HuH-7.5 (cell line): Measurements from ENCODE around the gene WBP2.

ENCODE experiments used
- DNase-seq: peaks from one replicate; pipeline ENCODE4 v3.0.0; 2011; ENCODE audit warnings: low spot score

The WBP2 gene

DNA sequence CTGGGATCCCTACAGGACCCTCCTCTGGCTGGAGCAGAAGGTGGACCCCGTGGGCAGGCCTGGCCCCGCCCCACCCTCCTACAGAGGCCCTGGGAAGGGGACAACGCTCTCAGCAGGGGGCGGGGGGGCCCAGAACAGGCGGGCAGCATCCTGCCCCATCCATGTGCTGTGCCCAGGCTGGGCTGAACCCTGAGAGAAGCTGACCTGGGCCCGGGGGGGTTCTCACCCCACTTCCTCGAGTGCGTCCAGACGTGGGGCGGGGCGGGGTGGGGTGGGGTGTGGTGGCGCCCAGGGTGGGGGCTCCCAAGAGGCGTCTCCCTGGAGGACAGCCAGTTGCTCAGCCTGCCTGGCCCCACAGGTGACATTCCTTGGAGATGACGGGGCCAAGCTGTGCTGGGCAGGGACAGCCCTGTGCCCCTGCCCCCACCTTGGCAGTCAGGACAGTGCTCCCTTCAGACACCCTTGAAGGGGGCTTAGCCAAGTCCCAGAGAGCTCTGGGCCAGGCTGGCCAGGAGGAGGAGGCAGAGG is 10.5 kb downstream of the WBP2 start:
- no peak for DNase-seq

DNA sequence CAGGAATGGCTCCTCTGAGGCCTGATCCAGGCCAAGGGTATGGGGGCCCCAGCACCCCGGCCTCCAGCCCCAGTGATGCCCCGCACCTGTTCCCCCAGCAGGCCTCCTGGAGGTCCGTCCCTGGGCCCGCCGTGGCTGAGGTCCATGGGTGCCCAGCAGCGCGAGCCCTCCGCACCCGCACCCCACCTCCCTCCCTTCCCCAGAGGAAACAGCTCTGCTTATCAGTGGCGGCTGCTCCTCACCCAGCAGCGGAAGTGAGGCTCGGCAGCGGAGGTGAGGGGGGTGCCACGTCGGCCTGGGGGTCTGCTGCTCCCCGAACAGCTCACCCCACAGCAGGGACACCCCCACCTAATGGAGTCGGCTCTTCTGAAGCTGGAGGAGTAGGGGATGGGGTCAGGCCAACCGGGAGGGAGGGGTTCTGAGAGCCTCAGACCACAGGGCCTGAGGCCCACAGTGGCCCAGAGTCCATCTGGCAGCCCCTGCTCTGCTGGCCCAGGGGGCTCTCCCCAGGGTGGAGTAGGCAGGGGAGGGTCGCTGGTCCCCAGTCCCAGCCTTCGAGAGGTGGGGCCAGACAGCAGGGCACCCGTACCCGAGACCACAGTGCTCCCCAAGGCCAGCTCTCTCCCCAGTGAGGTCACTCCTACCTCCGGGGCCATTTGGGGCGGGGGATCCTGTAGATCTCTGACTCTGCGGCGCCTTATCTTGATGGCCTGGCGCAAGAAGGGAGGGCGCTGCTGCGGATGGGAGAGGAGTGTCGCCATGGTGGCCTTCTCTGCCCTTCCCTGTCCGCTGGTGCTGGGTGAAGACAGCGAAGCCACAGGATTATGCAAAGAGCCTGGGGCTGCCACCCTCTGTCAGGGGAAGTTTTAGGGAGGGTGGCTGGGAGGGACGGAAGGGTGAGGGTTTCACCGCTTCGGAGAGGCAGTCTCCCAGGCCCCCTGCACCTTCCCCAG is 11.3 kb downstream of the WBP2 start, which contains the start of gene UNC13D:
UNC13D (minus strand) TSS at position 828 of the 953 bp plus-strand sequence; CDS start at position 761, 67 bp downstream.
- no peak for DNase-seq

DNA sequence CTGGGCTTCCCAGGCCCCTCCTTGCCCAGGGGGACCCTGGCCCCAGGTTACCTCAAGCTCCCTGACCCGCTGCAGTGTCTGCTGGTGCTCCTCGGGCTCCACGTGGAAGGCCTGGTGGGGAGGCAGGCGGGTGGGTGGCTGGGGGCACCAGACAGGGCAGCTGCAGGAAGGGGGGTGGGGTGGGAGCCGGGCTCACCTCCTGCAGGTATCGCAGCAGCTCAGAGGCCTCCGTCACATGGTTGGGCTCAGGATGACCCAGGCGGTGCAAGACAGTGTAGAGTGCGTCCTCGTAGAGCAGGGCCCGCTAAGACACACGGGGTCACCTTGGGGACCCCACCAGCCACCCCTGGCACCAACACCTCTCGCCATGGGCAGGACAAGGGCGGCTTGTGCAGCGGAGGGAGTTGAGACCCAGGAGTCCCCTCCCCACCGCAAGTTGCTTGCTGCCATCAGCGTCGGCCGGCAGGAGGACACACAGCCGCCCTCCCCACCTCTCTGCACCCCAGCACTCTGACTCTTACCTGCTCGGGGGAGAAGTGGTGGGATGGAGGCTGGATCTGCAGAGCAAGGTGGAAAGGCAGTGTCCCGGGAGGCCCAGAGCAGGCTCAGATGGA is 12.1 kb downstream of the WBP2 start:
- no peak for DNase-seq

DNA sequence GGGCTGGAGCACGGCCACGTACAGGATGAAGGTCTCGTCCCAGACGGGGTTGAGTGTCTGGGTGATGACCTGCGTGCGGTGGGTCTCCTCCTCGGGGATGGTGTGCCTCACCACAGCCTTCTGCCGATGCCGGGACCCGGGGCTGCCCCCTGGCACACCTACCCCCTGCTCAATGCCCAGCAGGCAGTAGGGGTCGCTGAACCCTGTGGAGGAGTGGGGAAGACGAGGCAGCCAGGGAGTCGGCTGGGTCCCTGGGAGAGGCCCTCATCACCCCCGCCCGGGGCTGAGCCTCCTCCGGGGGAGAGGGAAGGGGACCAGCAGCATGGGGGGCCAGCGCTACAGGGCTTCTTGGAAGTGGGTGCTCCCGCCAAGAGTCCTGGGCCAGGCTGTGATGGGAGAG is 12.7 kb downstream of the WBP2 start:
- no peak for DNase-seq

DNA sequence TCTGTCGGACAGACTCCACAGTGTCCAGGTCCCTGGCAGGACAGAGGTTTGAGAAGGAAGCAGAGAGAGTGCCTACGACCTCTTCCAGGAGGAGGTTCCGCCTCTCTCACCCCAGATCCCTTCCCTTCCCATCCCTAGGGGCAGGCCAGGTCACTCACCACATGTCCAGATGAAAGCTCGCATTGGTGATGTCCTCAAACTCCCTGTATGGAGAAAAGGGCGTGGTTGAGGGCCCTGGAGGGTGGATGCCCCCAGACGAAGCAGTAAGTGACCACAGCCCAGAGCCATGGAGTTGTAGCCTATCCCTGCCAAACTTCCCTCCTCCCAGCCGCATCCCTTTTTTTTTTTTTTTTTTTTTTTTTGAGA is 14.4 kb downstream of the WBP2 start:
- DNase-seq, result no peak

DNA sequence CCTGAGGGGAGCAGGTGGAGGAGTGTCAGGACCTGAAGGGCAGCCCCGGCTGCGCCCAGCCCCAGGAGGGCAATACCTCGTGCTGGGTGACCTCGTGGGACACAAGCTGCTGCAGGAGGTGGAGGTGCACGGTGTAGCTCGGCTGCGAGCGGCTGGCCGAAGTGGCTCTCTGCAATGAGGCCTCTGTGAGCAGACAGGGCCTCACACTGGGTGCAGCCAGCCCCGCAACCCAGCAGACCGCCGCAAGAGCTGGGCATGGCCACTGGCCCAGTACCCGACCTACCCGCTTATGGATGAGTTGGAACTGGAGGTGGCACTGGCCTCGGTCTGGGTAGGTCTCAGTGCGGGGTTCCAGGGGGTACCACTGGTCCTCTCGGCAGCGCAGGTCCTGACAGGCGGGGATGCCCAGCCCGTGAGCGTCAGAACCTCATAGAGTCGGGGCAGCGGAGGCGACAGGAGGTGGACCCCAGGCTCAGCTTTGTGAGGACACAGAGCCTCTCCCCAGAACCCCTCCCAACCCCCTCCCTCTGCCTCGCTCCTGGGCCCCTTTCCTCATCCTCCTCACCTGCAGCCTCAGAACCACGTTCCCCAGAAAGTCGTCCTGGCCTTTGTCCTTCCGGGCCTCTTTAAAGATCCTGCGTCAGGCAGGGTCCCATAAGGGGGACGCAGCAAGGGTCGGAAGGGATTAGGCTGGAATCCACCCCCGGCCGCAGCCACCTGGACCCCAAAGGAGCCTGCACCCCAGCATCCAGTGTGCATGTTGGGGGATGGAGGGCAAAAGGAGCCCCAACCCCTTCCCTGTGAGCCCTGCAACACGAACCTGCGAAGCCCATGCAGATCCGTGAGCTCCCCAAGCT is 15.0 kb downstream of the WBP2 start:
- DNase-seq, result no peak

DNA sequence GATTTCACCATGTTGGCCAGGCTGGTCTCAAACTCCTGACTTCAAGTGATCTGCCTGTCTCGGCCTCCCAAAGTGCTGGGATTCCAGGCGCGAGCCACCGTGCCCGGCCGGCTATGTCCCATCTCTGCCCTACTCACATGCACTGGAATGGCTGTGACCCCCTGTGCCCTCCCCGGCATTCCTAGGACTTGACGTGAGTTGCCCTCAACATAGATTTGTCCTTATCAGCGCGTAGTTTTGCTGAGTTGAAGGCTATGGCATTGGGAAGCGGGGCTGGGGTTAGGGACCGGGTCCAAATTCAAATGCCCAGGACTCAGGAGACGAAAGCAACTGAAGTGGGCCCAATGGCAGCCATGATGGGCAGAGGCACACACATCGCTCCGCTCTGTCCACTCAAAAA is 16.7 kb downstream of the WBP2 start:
- DNase-seq, result no peak

DNA sequence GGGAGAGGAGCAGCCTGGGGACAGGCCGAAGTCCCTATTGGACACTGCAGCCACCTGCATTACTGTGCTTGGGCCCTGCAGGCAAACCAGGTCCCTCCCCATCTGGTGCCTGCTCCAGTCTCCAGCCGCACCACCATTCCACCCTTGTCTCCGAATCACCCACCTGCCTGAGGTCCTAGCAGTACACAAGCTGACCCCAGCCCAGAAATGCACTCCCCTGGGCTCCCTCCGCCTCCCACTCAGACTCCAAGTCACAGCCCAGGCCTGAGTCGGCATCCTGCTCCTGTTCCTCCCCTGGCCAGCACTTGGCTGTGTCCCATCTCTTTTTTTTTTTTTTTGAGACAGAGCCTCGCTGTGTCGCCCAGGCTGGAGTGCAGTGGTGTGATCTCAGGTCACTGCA is 17.2 kb downstream of the WBP2 start:
- no peak for DNase-seq

DNA sequence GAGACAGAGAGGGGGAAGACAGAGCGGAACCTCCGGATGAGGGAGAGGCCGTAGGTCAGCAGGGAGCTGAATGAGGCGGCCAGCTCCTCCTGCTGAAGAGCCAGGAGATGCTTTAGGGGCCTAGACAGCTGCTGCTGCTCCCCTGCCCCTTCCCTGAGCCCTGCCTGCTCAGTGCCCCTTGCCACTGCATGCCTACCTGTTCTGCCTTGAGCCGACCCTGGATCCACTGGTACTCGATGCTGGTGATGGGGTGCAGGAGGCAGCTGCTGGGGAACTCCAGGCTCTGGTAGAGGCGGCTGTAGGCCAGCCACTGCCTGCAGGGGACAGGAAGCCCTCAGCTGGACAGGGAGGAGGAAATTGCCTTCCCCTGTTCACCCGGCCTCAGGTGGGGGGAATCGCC is 18.5 kb downstream of the WBP2 start:
- DNase-seq, result no peak

DNA sequence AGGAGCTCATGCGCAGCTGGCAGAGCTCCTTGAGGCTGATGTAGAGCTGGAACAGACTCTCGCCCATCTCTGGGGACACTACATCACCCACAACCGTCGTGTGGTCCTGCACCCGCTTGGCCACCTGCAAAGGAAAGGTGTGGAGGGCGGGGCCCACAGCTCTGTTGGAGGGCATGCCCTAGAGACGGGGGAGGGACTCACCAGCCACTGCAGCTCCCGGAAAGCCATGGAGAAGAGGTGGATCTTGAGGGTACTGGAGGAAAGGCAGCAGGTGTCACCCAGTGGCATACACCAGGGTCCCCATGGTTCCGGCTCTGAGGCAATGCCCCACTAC is 19.5 kb downstream of the WBP2 start:
- no peak for DNase-seq

DNA sequence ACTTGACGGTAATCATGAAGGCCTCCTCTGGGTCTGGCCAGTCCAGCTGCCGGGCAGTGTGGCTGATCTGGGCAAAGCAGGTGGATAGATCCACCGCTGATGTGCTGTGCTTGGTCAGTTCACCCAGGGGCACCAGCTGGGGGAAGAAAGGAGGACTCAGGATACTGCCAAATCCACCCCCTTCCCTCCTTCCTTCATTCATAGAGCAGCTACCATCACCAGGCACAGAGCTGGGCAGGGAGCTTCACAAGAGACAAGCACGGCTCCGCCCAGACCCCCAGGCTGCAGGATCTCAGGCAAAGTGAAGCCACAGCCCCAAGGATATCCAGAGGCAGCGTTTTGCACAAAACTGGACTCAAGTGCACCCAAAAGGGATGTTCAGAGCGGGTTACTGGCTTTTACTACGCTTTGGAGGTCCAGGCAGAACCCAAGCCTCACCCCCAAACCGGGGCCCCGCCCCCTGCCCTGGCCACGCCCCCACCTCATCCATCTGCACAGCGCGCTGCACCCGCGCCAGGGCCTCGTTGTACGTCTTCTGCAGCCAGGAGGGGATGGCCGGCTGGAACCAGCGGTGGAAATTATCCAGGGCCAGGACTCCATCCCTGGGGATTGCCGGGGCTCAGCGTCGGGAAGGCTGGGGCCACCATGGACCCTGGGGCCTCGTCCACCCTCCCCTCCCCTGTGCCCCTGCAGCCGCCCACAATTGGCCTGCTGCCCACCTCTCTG is 20.0 kb downstream of the WBP2 start:
- no peak for DNase-seq

DNA sequence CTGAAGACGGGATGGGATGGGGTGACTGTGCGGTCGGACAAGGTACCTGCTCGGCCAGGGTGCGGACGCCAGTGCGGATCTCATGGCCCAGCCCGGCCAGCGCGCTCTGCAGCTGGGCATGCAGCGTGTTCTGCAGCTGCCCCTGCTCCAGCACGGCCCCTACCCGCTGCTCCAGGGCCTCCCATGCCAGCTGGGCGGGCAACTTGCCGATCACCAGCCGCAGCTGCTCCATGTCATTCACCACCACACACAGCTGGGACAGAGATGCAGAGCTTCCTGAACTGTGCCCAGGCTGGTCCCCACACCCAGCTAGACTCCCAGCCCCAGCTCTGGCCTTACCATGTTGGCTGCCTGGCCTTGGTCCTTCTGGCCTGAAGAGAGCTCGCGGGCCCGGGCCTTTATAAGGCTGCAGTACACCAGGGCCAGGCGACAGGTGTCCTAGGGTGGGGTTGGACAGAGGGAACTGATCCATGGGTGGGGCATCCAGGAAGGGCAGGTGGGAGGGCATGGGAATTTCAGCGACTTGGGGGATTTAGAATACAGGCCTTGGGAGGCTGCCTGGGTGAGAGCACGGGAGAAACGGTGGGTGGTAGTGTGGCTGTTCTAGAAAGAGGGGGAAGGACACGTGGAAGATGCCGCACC is 20.7 kb downstream of the WBP2 start:
- DNase-seq, result no peak

DNA sequence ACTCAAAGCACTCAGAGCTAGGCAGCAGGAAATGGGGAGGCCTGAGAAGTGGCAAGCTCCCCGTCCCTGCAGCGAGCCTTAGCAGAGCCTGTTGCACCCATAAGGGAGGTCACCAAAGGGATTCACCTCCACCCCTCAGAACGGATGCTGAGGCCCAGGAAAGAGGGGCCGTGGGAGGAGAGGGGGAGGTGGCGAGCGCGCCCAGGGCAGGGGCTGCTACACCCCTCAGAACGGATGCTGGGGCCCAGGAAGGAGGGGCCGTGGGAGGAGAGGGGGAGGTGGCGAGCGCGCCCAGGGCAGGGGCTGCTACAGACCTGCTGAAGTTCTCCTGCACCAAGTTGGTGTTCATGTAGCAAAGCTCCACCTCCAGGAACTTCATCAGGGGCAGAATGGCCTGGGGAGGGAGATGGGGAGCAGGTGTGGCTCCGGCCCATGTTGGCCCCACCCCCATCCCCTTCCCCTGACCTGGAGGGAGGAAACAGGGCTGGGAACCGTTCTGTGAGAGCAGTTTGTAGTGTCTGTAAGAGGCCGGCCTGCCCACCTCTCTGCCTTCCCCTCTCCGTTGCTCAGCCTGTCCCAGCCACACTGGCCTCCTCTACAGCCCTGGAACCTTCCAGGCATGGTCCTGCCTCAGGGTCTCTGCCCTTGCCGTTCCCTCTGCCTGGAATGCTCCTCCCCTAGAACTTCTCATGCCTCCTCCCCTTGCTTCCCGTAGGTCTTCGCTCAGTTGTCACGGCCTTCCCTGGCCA is 22.3 kb downstream of the WBP2 start:
- DNase-seq, result no peak

DNA sequence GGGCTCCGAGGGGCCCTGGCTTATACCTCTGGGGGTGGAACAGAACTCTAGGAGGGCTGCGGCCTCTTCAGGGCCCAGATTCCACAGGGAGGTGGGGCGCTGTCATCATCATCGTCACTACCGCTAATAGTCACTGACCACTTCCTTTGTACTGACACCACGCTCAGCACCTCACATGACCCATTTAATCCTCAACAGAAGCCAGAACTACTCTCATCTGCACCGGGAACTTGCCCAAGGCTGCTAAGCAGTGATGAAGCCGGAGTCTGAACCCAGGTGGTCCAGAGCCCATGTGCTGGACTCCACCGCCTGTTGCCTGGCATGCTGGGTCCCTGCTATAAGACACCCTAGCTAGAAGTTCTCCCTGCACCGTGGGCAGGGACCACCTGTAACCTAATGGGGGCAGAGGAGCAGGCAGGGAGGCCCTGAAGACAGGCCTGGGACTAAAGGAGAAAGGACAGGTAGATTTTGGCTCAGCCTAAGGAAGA is 22.9 kb downstream of the WBP2 start:
- DNase-seq, result no peak

DNA sequence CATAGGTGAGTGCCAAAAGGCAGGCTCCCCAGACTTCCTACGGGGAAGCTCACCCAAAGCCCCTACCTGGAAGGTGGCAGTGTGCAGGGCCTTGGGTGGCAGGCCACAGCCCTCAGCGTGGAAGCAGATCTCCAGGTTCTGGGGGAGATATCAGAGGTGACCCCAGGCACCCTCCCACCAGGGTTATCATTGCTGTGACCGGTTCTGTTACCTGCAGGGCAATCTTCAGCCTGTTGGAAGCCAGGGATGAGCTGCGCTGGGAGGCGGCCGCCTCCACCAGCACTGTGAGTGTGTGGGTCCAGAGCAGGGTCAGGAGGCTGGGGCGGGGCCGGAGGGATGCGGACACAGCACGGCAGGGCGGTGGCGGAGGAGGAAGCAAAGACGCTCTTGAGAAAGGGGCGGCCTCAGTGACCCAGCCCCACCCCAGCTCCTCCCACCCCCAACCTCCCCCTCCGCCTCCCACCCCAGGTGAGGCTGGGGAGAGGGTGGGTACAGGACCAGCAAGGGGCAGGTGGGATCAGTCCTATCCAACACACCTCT is 24.0 kb downstream of the WBP2 start:
- no peak for DNase-seq

DNA sequence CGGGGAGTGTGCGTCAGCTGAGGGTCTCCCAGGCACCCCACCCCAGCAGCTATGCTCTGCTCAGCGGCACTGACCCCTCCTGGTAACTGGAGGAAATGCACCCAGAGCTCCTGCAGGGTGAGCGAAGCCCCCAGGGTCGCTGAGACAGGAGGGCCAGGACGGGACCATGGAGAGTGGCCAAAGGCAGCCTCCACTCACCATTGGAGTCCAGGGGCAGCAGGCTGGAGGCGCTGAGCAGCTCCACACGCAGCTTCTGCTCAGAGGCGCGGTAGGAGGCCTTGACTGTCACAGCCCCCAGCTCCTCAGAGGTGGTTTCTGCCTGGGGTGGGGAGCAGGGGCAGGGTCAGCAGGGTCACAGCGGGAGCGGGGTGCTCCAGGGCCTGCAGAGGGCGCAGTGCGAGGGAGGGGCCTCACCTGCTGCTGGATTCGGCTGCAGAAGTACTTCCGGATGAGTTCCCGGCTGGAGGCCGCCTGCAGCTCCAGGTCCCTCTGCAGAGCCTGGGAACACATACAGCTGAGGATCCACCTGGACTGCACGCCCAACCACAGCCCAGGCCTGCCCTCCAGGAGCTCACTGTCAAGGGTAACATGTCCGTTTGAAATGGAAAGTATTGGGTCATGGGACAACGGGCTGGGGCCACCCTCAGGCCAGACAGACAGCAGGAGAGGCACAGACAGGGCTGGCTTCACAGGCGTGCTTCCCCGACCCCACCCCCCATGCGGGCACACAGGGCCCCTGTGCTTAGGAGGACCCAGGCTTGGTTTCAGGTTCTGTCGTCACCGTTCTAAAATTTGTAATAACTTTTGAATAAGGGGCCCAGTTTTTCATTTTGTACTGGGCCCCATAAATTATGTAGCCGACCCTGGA is 24.7 kb downstream of the WBP2 start:
- peak; percentile 68 for DNase-seq

DNA sequence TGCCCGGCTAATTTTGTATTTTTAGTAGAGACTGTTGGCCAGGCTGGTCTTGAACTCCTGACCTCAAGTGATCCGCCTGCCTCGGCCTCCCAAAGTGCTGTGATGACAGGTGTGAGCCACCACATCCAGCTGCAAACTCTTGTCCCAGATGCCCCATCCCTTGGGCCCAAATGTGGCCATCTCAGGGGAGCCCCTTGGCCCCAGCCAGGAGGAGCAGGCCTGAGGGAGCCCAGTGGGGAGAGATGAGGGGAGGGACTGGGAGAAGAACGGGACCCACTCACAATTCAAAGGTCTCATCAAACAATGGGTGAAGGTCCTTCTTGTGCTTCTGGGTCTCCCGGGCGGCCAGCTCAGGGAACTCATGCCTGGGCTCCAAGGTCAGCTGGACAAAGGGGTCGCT is 25.4 kb downstream of the WBP2 start:
- no peak for DNase-seq

DNA sequence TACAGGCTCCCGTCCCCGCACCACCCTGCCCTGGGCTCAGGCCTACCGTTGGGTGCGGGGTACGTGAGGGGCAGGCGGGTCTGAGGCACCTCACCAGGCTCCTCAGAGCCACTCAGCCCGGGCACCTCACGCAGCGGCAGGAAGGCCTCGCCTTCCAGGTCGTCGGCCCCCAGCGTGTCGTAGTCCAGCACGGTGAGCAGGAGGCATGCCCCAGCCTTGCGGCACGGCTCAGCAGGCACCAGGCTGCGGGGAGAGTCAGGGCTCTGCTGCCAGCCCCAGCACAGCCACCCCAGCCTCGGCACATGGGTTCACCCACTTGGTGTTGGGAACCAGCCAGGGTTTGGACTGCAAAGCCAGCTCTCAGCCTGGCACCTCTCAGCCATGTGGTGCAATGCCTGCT is 26.4 kb downstream of the WBP2 start:
- no peak for DNase-seq

DNA sequence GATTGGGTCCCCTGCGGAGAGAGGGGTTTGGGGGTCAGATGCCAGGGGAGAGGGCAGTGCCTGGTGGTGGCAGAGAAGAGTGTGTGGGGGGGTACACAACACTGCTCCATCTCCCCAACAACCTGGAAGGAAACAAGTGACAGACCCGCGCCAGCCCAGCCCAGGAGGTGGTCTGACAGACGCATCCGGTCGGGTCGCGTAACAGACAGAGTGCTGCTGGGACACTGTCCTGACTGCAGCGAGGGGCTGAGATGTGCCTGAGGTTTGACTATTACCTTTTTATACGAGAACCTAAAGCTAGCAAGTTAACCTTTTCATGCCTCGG is 27.1 kb downstream of the WBP2 start:
- no peak for DNase-seq
